ACC112 (cell line): ENCODE results near the gene CELF1.
A peak's percentile ranks its signal among the peaks of the same experiment; 100 is the strongest.
"Not testable (repeated sequence)": the region's sequence is repeated elsewhere in the genome, so short reads cannot be mapped to it uniquely, and the experiment has no call there.

Source experiments
- H2AFZ ChIP-seq: fragments of 200-600 bp; sonication (generic); one replicate; pipeline ENCODE4 v1.6.0; 2017; ENCODE audit warnings: antibody characterized with exemption, low read length; ENCODE audit not compliant: unreplicated experiment
- H3K27ac ChIP-seq: fragments of 200-600 bp; sonication (generic); 2 replicates; pipeline ENCODE4 v1.5.1; 2014; ENCODE audit warnings: low read depth, mild to moderate bottlenecking, antibody characterized with exemption, low read length, moderate library complexity
- H3K27me3 ChIP-seq: fragments of 200-600 bp; sonication (generic); 2 replicates; pipeline ENCODE4 v1.6.1; 2014; ENCODE audit warnings: mild to moderate bottlenecking, antibody characterized with exemption, low read length, moderate library complexity, mixed read lengths; ENCODE audit not compliant: insufficient read depth
- H3K36me3 ChIP-seq: fragments of 200-600 bp; sonication (generic); 2 replicates; pipeline ENCODE4 v1.6.1; 2016; ENCODE audit warnings: mild to moderate bottlenecking, antibody characterized with exemption, low read length, moderate library complexity, mixed read lengths; ENCODE audit not compliant: insufficient read depth
- H3K4me1 ChIP-seq: fragments of 200-600 bp; sonication (generic); one replicate; pipeline ENCODE4 v1.6.1; 2016; ENCODE audit warnings: low read length, mixed read lengths; ENCODE audit not compliant: insufficient read depth, unreplicated experiment, control insufficient read depth
- H3K4me3 ChIP-seq: fragments of 200-600 bp; sonication (generic); 2 replicates; pipeline ENCODE4 v1.5.1; 2014; ENCODE audit warnings: mild to moderate bottlenecking, low read depth, low read length
- H3K79me2 ChIP-seq: fragments of 200-600 bp; sonication (generic); one replicate; pipeline ENCODE4 v1.6.0; 2016; ENCODE audit warnings: low read length; ENCODE audit not compliant: control insufficient read depth, unreplicated experiment, insufficient read depth

Gene CELF1

GRCh38 chr11:47538741-47539565, 14.0 kb downstream of the CELF1 start:
- peaks cover 40% of the 10 kb centered on the region for H3K4me1 ChIP-seq
- H3K27me3 ChIP-seq = no peaks in the 10 kb centered on the region
- H3K36me3 ChIP-seq = no peaks in the 10 kb centered on the region
- H3K4me3 ChIP-seq = 0 out of 2 replicates have a peak overlapping the region, but pooled peaks have one; percentile 51
- peaks cover 88% of the 10 kb centered on the region for H3K79me2 ChIP-seq
- H3K27ac ChIP-seq = peak overlapping the region; percentile 52
- no peak overlapping the region for H2AFZ ChIP-seq

GRCh38 chr11:47536915-47537314, 16.0 kb downstream of the CELF1 start:
- Histone ChIP-seq H3K36me3 (no peaks in the 10 kb centered on the region), H3K27ac (no peak overlapping the region)

GRCh38 chr11:47534704-47535251, 18.2 kb downstream of the CELF1 start:
- peaks cover 97% of the 10 kb centered on the region for H3K79me2 ChIP-seq
- no peak overlapping the region for H3K4me3 ChIP-seq
- H3K36me3 ChIP-seq = no peaks in the 10 kb centered on the region
- H3K27ac ChIP-seq = no peak overlapping the region
- H3K4me1 ChIP-seq = peaks cover 41% of the 10 kb centered on the region
- no peak overlapping the region for H2AFZ ChIP-seq
- no peaks in the 10 kb centered on the region for H3K27me3 ChIP-seq

More at GRCh38 chr11:47536915-47537314, 16.0 kb downstream of the CELF1 start:
- peaks cover 87% of the 10 kb centered on the region for H3K79me2 ChIP-seq
- H3K4me3 ChIP-seq = no peak overlapping the region
- peaks cover 55% of the 10 kb centered on the region for H3K4me1 ChIP-seq
- H3K27me3 ChIP-seq = no peaks in the 10 kb centered on the region
- no peak overlapping the region for H2AFZ ChIP-seq

- H3K4me3 ChIP-seq = no peak overlapping the region
- H3K4me1 ChIP-seq = peaks cover 31% of the 10 kb centered on the region
- peaks cover 97% of the 10 kb centered on the region for H3K79me2 ChIP-seq
- H3K27me3 ChIP-seq = no peaks in the 10 kb centered on the region
- H3K36me3 ChIP-seq = no peaks in the 10 kb centered on the region
- 0 out of 2 replicates have a peak overlapping the region, but pooled peaks have one; percentile 33 for H3K27ac ChIP-seq
- no peak overlapping the region for H2AFZ ChIP-seq
These were observed 19.2 kb downstream of the CELF1 start for GRCh38 chr11:47533690-47534151.

- H3K36me3 ChIP-seq = no peaks in the 10 kb centered on the region
- peaks cover 24% of the 10 kb centered on the region for H3K4me1 ChIP-seq
- H2AFZ ChIP-seq = no peak overlapping the region
- H3K4me3 ChIP-seq = no peak overlapping the region
- H3K79me2 ChIP-seq = peaks cover 98% of the 10 kb centered on the region
- H3K27me3 ChIP-seq = no peaks in the 10 kb centered on the region
- peak overlapping the region; percentile 64 for H3K27ac ChIP-seq
These were observed 20.2 kb downstream of the CELF1 start for GRCh38 chr11:47532597-47533213.

- no peaks in the 10 kb centered on the region for H3K36me3 ChIP-seq
- no peak overlapping the region for H2AFZ ChIP-seq
- H3K4me3 ChIP-seq = no peak overlapping the region
- no peaks in the 10 kb centered on the region for H3K27me3 ChIP-seq
- peaks cover 24% of the 10 kb centered on the region for H3K4me1 ChIP-seq
- peaks cover 98% of the 10 kb centered on the region for H3K79me2 ChIP-seq
- no peak overlapping the region for H3K27ac ChIP-seq
These were observed 21.3 kb downstream of the CELF1 start for GRCh38 chr11:47531666-47532065.

- not testable (repeated sequence) for H3K27me3 ChIP-seq, H3K4me3 ChIP-seq, H3K36me3 ChIP-seq, H2AFZ ChIP-seq, H3K27ac ChIP-seq
- peaks cover 98% of the 10 kb centered on the region for H3K79me2 ChIP-seq
- peaks cover 27% of the 10 kb centered on the region for H3K4me1 ChIP-seq
These were observed 22.2 kb downstream of the CELF1 start for GRCh38 chr11:47530721-47531120.

GRCh38 chr11:47529951-47530350, 23.0 kb downstream of the CELF1 start:
- H3K4me3 ChIP-seq = no peak overlapping the region
- H2AFZ ChIP-seq = no peak overlapping the region
- H3K27me3 ChIP-seq = no peaks in the 10 kb centered on the region
- no peaks in the 10 kb centered on the region for H3K36me3 ChIP-seq
- peaks cover 33% of the 10 kb centered on the region for H3K4me1 ChIP-seq
- H3K79me2 ChIP-seq = peaks cover 98% of the 10 kb centered on the region
- no peak overlapping the region for H3K27ac ChIP-seq

GRCh38 chr11:47527186-47527585, 25.7 kb downstream of the CELF1 start:
- Histone ChIP-seq H3K4me3 (no peak overlapping the region), H3K27ac (no peak overlapping the region), H3K79me2 (peaks cover 99% of the 10 kb centered on the region), H3K4me1 (peaks cover 34% of the 10 kb centered on the region), H3K36me3 (no peaks in the 10 kb centered on the region), H2AFZ (no peak overlapping the region), H3K27me3 (no peaks in the 10 kb centered on the region)

GRCh38 chr11:47526032-47526431, 26.9 kb downstream of the CELF1 start:
- not testable (repeated sequence) for H3K27ac ChIP-seq, H3K4me3 ChIP-seq, H3K36me3 ChIP-seq, H2AFZ ChIP-seq, H3K27me3 ChIP-seq
- H3K4me1 ChIP-seq = peaks cover 38% of the 10 kb centered on the region
- peaks cover 99% of the 10 kb centered on the region for H3K79me2 ChIP-seq
